Stimulated activated naive CD8-positive, alpha-beta T cell treated with anti-CD3 and anti-CD28 coated beads, Interleukin-15, Interleukin-2, amounts not matched to agents 100 U/mL and 50 U/mL, for 24 hours (primary cell): ENCODE results near the gene TRMT11.
"Not testable (repeated sequence)": the region's sequence is repeated elsewhere in the genome, so short reads cannot be mapped to it uniquely, and the experiment has no call there.

ENCODE experiments used
- ATAC-seq: fragments of 150-1000 bp; cut with Tn5 transposase; one replicate; pipeline ENCODE4 v1.10.0; 2021
- DNase-seq: peaks from one replicate; pipeline ENCODE4 v3.0.0; 2021

The TRMT11 gene

DNA sequence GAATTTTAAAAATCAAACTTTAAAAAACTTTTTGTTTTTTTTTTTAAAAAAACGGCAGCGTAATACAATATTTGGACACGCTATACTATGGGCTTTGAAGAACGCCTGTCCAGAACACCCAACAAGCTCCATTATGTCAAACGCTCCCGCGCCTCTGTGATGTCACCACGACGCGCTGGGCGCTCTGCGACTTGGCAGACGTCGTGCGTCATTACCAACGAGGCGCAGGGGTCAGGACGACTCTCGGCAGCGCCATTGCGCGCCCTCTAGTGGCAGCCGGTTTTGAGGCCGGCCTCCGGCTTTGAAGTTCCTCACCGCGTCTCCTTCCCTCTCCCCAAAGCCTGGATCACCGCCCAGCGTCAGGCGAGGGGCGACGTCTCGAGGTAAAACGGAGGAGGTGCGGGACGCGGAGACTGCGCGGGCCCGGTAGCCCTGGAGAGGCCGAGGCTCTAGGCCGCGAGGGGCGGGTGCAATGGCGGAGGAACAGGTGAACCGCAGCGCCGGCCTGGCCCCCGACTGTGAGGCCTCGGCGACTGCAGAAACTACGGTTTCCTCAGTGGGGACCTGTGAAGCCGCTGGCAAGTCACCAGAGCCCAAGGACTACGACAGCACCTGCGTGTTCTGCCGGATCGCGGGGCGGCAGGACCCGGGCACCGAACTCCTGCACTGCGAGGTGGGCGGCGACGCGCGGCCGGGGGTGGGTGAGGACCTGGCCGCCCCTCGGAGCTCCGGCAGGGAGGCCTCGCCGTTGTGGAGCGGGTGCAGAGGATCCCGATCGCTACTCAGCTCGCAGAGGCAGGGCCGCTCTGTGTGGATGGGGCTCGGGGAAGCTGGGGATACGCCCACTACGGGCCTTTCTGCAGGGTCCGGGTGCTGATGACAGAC lies 29.6 kb upstream of the TRMT11 start, which contains the start of gene HINT3:
TSS of gene HINT3 (plus strand) at position 265 of the 885 bp plus-strand sequence. CDS start at position 473, 208 bp downstream.
- DNase-seq, result peak; percentile 99
- peak; percentile 93 for ATAC-seq

GRCh38 chr6:125957391-125957693 lies 29.0 kb upstream of the TRMT11 start:
- DNase-seq (no peak), ATAC-seq (no peak)

DNA sequence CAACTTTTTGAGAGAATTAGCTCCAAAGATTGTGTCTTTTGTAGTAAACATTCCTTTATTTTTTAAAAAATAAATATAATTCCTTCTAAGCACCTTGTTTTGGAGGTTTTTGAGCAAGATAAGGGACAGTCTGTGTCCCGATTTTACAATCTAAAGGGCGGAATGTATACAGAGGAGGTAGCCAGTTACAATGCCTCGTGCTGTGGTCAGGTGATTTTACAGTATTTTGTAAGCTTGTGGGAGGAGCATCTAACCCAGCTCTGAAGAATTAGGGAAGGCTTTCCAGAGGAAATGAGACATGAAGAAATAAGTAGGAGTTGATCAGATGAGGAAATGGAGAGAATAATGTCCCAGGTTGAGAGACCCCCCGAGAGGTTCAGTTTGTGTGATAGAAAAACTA lies 28.5 kb upstream of the TRMT11 start:
- no peak for ATAC-seq
- no peak for DNase-seq

DNA sequence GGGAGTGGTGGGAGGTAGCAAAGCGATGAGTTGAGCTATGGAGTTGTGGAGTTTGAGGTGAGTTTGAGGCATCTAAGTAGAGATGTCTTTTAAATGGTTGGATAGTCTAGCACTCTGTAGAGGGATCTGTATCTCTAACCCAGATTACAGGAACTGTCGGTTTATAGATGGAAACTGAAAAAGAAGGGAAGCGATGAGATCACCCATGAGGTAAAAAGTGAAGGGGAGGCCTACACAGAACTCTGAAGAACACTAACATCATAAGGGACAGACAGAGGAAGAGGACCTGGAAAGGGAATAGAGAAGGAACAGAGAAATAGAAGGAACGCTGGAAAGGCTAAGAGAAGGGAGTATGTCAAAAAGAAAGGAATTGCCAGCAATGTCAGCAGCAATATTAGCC lies 27.3 kb upstream of the TRMT11 start:
- no peak for ATAC-seq
- no peak for DNase-seq

GRCh38 chr6:125961117-125961516 lies 25.2 kb upstream of the TRMT11 start:
- DNase-seq (no peak), ATAC-seq (no peak)

- ATAC-seq (no peak), DNase-seq (no peak)
These were observed 23.3 kb upstream of the TRMT11 start for GRCh38 chr6:125962900-125963497.

- DNase-seq (no peak), ATAC-seq (no peak)
These were observed 22.5 kb upstream of the TRMT11 start for GRCh38 chr6:125963817-125964216.

- ATAC-seq (no peak), DNase-seq (no peak)
These were observed 19.8 kb upstream of the TRMT11 start for GRCh38 chr6:125966569-125966968.

DNA sequence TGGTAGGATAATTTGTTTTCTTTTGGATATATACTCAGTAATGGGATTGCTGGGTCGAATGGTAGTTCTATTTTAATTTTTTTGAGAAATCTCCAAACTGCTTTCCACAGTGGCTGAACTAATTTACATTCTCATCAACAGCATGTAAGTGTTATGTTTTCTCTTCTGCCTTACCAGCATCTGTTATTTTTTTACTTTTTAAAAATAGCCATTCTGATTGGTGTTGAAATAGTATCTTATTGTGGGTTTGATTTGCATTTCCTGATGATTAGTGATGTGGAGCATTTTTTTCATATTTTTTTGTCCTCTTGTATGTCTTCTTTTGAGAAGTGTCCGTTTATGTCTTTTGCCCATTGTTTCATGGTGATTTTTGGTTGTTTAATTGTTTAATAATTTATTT lies 17.8 kb upstream of the TRMT11 start:
- no peak for DNase-seq
- ATAC-seq, result no peak

DNA sequence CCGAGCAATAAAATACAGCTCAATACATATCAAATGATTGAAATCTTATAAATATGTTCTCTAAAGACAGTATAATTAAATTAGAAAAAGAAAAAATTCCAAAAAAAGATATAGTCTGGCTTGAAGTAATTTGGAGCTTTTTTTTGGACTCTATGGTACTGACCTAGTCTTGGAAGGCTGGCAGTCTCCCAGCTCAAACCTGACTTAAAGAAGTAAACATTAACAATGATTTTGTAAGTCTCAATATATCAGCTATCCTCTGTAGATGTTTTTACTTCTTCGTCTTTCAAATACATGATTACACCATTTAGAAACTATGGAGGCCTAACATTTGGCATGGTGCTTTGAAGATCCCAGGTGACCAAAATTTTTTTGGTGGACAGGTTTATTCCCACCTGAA lies 15.6 kb upstream of the TRMT11 start:
- DNase-seq (no peak), ATAC-seq (no peak)

- DNase-seq, ATAC-seq: not testable (repeated sequence)
These were observed 13.9 kb upstream of the TRMT11 start for GRCh38 chr6:125972478-125972877.

GRCh38 chr6:125974214-125974866 lies 12.0 kb upstream of the TRMT11 start:
- peak; percentile 40 for ATAC-seq
- no peak for DNase-seq

DNA sequence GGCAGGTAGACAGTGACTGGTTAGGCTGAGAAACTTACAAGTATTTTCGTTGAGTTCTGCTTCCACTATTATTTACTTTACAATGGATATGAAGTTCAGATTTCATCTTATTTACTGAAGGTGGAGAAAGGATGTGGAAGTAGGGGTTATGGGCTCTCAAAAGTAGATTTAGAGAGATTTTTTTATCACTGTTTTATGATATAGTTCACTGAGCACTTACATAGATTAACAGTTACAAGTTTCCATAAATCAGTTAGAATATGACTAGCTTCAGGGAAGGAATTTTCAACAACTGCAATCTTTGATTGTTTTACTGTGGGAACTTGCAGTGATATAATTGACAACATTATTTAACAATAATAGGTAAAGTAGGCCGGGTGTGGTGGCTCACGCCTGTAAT lies 7.2 kb upstream of the TRMT11 start:
- DNase-seq (no peak), ATAC-seq (no peak)

GRCh38 chr6:125981571-125982185 lies 4.7 kb upstream of the TRMT11 start:
- no peak for DNase-seq
- no peak for ATAC-seq

DNA sequence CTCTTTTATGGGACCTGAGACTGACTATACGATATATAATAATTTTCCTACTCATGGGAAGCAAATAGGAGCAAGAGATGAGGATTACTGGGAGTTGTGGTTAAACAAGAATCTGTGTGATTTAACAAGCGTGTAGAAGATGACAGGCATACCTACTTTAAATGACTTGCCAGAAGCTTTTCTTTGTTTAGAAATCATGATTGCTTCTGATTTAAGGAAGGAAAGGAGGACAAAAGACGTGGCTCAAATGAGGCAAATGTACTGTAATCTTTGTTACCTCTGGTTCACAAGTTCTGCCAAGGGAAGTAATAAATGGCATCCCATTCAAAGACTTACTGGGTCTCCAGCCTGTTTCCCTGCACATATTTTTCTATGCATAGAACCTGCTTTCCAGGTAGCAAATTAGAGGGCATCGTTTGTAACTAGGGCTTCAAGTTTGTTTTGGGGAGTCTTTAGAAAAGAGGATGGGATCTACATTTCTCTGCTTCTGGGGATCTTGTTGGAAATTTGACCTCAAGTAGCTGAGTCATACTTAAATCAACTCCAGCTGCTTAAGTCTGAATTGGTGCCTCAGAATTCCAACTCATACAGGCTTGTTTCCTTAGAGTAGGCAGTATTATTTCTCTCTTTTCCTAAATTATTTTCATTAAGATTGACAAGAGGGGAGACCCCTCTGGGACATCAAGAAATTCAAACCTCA lies 2.9 kb upstream of the TRMT11 start:
- ATAC-seq (no peak), DNase-seq (no peak)

DNA sequence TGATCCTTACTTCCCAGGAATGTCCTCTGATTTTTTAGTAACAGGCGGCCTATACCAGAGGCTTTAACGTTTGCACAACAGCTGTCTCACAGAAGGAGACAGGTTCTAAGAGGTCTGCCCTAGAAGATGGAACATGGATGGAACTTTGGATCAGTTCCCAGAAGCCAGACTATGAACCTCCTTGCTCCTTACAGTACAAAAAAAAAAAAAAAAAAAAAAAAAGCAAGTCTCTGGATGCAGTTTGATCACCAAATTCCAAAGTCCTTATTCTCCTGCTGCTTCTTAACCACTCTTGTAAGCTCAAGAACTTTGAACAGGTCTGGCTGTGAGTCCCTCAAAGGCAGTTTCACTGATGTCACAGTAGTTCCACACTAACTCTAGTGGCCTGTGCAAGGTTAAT lies 2.0 kb upstream of the TRMT11 start:
- DNase-seq, result no peak
- no peak for ATAC-seq

DNA sequence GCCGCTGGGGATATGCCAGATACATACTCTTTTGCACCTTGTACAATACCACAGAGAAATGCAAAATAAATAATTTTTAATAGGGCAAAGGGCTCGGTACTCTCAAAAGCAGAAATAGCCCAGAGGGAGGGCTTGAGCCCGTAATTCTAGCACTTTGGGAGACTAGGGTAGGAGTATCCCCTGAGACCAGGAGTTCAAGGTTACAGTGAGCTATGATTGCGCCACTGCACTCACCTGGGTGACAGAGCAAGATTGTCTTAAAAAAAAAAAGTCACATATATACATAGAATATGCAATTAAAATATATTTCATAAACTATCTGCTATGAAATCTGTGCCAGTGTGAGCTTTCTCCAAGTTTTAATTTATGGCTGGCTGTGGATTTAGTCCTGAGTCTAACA lies 818 bp upstream of the TRMT11 start:
- DNase-seq (no peak), ATAC-seq (no peak)

DNA sequence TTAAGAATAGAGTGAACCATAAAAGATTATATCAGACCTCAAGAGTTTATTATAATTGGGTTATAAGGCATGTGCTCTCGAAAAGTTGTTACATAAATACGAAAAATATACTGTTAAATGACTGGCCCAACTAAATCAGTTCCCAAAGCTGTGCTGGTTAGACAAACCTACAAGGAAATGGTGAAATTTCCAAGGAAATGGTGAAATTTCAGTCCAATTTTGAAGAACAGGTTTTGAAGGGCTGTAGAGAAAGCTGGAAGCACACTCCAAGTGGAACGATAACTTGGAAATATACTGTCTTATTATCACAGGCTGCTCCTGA lies 400 bp upstream of the TRMT11 start:
- no peak for DNase-seq
- no peak for ATAC-seq

DNA sequence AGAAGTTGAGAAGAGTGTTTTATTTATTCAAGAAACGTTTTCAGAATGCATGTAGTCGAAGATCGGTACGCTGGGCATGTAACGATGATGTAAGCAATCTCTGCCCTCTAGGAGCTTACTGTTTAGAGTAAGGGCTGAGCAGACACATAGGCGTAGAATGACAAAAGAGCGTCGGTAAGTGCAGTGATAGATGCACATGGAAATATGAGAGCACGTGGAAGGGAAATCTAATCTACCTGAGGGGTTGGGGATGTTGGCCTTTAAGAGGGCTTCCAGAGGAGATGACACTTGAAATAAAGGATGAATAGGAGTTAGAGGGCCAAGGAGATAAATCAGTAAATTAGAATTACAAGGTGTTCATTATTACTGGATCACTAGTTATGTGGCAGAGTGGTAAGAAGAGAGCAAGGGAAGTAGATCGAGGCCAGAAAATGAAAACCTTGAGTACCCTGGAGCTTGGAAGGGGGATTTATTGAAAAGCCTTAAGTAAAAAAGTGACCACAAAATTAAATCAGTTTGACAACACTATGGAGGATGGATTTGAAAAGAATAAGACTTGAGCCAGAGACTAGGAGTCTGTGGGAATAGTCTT lies 782 bp downstream of the TRMT11 start:
- DNase-seq, result no peak
- ATAC-seq, result peak; percentile 47

DNA sequence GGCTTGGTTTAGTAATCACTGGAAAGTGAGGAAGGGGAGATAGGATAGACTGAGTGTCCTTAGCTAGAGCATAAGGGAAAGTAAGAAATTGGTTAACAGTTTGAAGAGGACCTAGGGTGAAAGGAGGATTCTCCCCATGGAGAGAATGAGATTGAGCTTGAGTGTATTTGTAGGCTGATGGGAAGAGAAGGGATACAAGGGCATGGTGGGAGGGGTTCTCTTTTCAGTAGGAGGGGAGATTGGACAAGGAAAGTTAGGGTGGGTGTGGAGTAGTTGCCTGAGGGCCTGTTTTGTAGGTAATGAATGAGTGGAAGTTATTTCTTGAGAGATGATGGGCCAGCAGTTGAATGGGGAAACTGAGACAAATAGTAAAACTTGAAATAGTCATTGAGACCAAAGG lies 1.9 kb downstream of the TRMT11 start:
- no peak for ATAC-seq
- DNase-seq, result no peak

DNA sequence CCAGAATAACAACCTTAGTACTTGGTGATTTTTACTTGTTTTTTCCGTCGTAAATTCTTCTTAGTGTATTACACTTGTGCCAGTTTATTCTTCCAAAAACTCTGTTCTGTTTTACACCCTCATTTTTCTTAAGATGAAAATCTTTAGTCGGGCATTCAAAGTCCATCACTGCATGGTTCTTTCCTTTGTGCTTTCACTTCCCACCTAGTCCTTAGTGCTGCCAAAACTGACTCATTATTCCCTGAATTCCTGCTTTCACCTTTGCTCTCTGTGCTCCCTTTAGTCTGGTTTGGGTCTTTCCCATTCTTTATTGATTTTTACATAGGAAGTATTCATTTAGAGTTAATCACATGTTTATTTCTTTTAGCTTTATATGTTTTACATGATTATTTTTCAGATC lies 3.3 kb downstream of the TRMT11 start:
- no peak for DNase-seq

DNA sequence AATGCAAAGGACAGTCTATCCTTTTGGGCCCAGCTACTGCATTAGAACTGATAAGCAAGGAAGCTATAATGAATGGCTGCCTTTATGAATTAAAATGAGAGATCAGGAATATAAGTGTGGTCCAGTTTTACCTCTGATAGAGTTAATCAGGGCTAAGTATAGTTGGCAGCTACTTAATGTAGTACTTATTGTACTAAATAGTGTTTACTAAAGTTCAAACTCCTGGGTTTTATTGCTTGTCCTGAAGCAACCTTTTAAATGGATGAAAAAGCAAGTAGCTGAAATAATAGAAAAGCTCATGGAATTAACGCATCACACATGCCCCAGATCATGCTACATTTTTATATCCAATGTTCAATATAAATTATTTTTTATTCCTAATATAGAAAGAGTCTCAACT lies 5.3 kb downstream of the TRMT11 start:
- DNase-seq, result no peak
- ATAC-seq, result no peak

More for the DNA sequence above, 3.3 kb downstream of the TRMT11 start:
- no peak for ATAC-seq
